ENCODE measurements around the gene CACNG6. TPM values are rescaled to one million over a fixed set of nuclear protein-coding genes. Genes with fewer than 3 reads are reported as not detected.

Gene CACNG6
- total RNA-seq, 2 experiments from 2014 or later, result 1.2 to 4.9 TPM

DNA sequence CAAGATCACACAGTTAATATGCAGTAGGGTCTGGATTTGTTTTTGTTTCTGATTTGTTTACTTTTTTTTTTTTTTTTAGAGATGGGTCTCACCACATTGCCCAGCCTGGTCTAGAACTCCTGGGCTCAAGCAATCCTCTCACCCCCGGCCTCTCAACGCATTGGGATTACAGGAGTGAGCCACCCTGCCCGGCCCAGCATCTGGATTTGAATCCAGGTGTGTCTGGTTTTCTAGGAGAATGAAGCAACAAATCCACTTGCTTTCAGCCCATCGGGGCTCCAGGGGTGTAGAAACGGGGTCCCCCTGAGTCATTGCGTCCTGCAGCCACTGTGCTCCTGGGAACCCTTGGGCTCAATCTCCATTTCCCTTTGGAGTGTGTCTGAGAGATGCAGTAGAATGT is 22.1 kb upstream of the CACNG6 start:
- no peak overlapping the region for H3K27ac ChIP-seq (ENCODE audit: low read depth, low read length, poor library complexity, severe bottlenecking)
- BruUV-seq (replicated peaks), result no TSS peak
- no peak overlapping the region for H3K4me3 ChIP-seq (ENCODE audit: low read depth, low read length, poor library complexity, severe bottlenecking)
- TF ChIP-seq EZH2phosphoT487 (IDR thresholded peaks at IDR 0.05; ENCODE audit: borderline replicate concordance, low read depth, low read length), result no peak
- no peaks in the 10 kb centered on the region for H3K36me3 ChIP-seq (ENCODE audit: insufficient read depth, low read length)
- H2AFZ ChIP-seq (ENCODE audit: low read length), result no peak overlapping the region
- POLR2A ChIA-PET, result no interaction called here
- no peaks in the 10 kb centered on the region for H3K9me3 ChIP-seq (ENCODE audit: low read length)
- no peak overlapping the region for H3K4me2 ChIP-seq (ENCODE audit: low read length)
- no peaks in the 10 kb centered on the region for H3K9me2 ChIP-seq (ENCODE audit: insufficient read depth, low read length)
- no peak for DNase-seq (ENCODE audit: low spot score)
- intact Hi-C loops (cut with micrococcal nuclease; ENCODE audit: unreplicated experiment), result no loop called here
- H3K4me1 ChIP-seq (ENCODE audit: insufficient read depth, low read length, poor library complexity, severe bottlenecking), result no peaks in the 10 kb centered on the region
- no peaks in the 10 kb centered on the region for H4K20me1 ChIP-seq (ENCODE audit: insufficient read depth, low read length)
- CTCF ChIA-PET (ENCODE audit: unreplicated experiment), result no interaction called here
- no peaks in the 10 kb centered on the region for H3K79me2 ChIP-seq (ENCODE audit: insufficient read depth, low read depth, low read length)

DNA sequence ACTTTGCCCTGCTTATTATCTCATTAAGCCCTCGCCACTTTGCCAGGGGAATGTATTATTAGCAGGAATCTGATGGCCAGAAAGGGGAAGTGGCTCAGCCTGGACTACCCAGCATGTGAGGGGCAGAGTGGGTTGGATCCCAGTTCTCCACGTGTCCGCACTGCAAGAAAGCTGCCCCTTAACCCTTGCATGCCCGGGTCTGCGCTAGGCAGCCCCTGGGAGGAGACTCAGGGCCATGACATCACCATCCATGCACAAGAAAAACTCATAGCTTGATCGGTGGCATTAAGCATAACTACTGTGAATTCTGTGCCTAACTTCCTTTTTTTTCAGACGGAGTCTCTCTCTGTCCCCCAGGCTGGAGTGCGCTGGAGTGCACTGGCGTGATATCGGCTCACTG is 19.8 kb upstream of the CACNG6 start:
- Histone ChIP-seq H3K36me3 (ENCODE audit: insufficient read depth, low read length) (no peaks in the 10 kb centered on the region), H3K9me3 (ENCODE audit: low read length) (no peaks in the 10 kb centered on the region), H2AFZ (ENCODE audit: low read length) (no peak overlapping the region), H3K9me2 (ENCODE audit: insufficient read depth, low read length) (no peaks in the 10 kb centered on the region), H3K4me1 (ENCODE audit: insufficient read depth, low read length, poor library complexity, severe bottlenecking) (no peaks in the 10 kb centered on the region), H4K20me1 (ENCODE audit: insufficient read depth, low read length) (no peaks in the 10 kb centered on the region), H3K4me2 (ENCODE audit: low read length) (no peak overlapping the region), H3K27ac (ENCODE audit: low read depth, low read length, poor library complexity, severe bottlenecking) (no peak overlapping the region), H3K4me3 (ENCODE audit: low read depth, low read length, poor library complexity, severe bottlenecking) (no peak overlapping the region), H3K79me2 (ENCODE audit: insufficient read depth, low read depth, low read length) (no peaks in the 10 kb centered on the region)
- no TSS peak for BruUV-seq (replicated peaks)
- ChIA-PET POLR2A (no interaction called here), CTCF (ENCODE audit: unreplicated experiment) (no interaction called here)
- intact Hi-C loops (cut with micrococcal nuclease; ENCODE audit: unreplicated experiment), result no loop called here
- no peak for DNase-seq (ENCODE audit: low spot score)
- TF ChIP-seq, protein P1, sequence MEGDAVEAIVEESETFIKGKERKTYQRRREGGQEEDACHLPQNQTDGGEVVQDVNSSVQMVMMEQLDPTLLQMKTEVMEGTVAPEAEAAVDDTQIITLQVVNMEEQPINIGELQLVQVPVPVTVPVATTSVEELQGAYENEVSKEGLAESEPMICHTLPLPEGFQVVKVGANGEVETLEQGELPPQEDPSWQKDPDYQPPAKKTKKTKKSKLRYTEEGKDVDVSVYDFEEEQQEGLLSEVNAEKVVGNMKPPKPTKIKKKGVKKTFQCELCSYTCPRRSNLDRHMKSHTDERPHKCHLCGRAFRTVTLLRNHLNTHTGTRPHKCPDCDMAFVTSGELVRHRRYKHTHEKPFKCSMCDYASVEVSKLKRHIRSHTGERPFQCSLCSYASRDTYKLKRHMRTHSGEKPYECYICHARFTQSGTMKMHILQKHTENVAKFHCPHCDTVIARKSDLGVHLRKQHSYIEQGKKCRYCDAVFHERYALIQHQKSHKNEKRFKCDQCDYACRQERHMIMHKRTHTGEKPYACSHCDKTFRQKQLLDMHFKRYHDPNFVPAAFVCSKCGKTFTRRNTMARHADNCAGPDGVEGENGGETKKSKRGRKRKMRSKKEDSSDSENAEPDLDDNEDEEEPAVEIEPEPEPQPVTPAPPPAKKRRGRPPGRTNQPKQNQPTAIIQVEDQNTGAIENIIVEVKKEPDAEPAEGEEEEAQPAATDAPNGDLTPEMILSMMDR (conservative IDR thresholded peaks at IDR 0.05; ENCODE audit: low read length), result no peak
- no peak for TF ChIP-seq EZH2phosphoT487 (IDR thresholded peaks at IDR 0.05; ENCODE audit: borderline replicate concordance, low read depth, low read length)

DNA sequence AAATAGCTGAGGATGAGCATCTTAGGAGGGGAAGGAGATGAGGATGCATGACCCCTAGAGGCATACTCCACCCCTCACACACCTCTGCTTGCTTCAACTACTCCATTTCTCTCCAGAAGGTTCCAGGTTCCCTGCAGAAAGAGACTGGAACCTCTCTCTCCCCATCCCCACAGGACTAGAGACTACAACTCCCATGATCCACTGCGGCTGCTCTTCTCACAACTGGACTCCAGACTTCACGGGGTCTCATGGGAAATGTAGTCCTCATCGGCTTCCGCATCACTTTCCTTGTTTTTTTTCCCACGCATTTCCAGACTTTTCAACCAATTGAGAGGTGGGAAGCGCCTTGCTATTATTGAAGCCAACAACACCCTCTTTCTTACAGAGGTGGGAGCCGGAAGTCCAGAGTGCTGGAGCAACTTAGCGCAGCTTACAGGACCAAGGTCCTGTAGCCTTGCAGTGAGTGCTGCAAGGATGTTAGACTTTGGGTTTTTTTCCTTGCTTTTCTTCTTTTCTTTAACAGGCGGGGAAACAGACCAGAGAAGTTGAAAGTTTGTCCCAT is 13.9 kb upstream of the CACNG6 start:
- Histone ChIP-seq H3K79me2 (ENCODE audit: insufficient read depth, low read depth, low read length) (no peaks in the 10 kb centered on the region), H3K27ac (ENCODE audit: low read depth, low read length, poor library complexity, severe bottlenecking) (no peak overlapping the region), H3K4me1 (ENCODE audit: insufficient read depth, low read length, poor library complexity, severe bottlenecking) (peaks cover 4% of the 10 kb centered on the region), H3K9me2 (ENCODE audit: insufficient read depth, low read length) (no peaks in the 10 kb centered on the region), H2AFZ (ENCODE audit: low read length) (peak overlapping the region; percentile 82), H3K36me3 (ENCODE audit: insufficient read depth, low read length) (no peaks in the 10 kb centered on the region), H3K4me3 (ENCODE audit: low read depth, low read length, poor library complexity, severe bottlenecking) (no peak overlapping the region), H4K20me1 (ENCODE audit: insufficient read depth, low read length) (no peaks in the 10 kb centered on the region), H3K9me3 (ENCODE audit: low read length) (no peaks in the 10 kb centered on the region), H3K4me2 (ENCODE audit: low read length) (no peak overlapping the region)
- BruUV-seq (replicated peaks), result no TSS peak
- ChIA-PET CTCF (ENCODE audit: unreplicated experiment) (no interaction called here), POLR2A (no interaction called here)
- intact Hi-C loops (cut with micrococcal nuclease; ENCODE audit: unreplicated experiment), result no loop called here
- no peak for TF ChIP-seq EZH2phosphoT487 (IDR thresholded peaks at IDR 0.05; ENCODE audit: borderline replicate concordance, low read depth, low read length)
- TF ChIP-seq, protein P1 (conservative IDR thresholded peaks at IDR 0.05; ENCODE audit: low read length), result no peak
- peak; percentile 84 for DNase-seq (ENCODE audit: low spot score)
